HG02588 (cell line): Measurements from ENCODE around the gene SHLD1.
A peak's percentile ranks its signal among the peaks of the same experiment; 100 is the strongest.
"Not testable (repeated sequence)": the region's sequence is repeated elsewhere in the genome, so short reads cannot be mapped to it uniquely, and the experiment has no call there.

Source experiments
- ATAC-seq: cut with Tn5 transposase; IDR thresholded peaks from one replicate; pipeline ENCODE4 v1.9.1; 2021; ENCODE audit warnings: mild to moderate bottlenecking, moderate library complexity; ENCODE audit not compliant: unreplicated experiment

SHLD1 gene

GRCh38 chr20:5780846-5781217 is 30.6 kb downstream of the SHLD1 start:
- no peak for ATAC-seq

GRCh38 chr20:5781367-5781766 is 31.2 kb downstream of the SHLD1 start:
- not testable (repeated sequence) for ATAC-seq

DNA sequence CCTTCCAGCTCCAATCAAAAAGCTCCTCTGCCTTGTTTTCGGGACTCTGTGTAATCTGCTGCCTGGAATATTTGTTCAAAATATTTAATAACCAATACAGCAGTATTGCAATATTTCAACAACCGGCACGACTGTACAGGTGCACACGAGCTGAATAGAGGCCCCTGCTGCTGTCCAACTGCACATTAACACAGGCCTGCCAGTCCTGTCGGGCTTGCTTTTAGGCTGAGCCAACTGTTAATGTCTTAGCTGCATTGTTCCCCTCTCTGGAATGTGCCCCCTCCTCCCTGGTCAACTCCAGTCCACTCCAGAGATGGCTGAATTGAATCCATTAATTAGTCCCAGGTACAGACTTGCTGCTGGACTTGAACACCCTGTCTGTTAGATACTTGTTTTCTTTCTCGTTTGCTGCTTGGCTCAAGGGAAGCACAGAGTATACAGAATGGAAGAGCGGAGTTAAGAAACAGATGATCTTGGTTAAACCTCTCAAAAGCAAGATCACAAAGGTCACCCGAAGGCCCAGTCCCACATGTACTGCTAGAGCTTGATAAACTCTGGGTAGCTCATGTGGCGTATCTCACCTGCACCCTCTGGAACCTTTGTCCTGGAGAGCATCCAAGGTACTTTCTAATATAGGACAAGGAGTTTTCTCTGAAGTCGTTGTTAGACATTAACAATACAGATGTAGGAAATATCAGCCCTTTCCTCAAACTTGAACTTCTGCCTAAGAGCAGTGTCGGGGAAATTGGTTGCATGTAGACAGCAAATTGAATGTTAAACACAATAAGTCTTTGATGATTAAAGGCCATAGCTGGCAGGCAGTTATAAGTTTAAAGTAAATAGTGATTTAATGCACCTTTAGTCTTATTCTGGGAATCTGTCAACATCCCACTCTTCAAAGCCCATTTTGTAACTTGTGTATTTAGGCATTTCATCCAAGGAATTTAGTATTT is 31.9 kb downstream of the SHLD1 start:
- ATAC-seq = no peak

DNA sequence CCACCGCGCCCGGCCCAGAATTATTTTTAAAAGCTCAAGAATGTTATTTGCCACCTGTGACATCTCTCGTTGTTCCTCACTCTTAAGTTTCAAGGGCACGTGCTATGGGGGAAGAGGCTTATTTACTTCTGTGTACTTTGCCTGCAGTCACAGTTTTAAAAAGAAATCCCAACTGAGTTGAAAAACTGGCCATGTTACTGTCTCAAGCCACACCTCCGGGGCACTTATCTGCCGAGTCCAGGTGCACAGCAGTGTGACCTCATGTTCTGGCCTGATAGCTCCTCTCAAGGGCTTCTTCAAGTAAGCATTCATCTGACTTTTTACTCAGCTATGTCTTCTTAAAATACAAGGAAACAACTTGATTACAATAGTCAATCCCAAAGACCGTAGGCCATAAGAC is 34.5 kb downstream of the SHLD1 start:
- no peak for ATAC-seq

GRCh38 chr20:5785146-5785545 is 34.9 kb downstream of the SHLD1 start:
- ATAC-seq = no peak

DNA sequence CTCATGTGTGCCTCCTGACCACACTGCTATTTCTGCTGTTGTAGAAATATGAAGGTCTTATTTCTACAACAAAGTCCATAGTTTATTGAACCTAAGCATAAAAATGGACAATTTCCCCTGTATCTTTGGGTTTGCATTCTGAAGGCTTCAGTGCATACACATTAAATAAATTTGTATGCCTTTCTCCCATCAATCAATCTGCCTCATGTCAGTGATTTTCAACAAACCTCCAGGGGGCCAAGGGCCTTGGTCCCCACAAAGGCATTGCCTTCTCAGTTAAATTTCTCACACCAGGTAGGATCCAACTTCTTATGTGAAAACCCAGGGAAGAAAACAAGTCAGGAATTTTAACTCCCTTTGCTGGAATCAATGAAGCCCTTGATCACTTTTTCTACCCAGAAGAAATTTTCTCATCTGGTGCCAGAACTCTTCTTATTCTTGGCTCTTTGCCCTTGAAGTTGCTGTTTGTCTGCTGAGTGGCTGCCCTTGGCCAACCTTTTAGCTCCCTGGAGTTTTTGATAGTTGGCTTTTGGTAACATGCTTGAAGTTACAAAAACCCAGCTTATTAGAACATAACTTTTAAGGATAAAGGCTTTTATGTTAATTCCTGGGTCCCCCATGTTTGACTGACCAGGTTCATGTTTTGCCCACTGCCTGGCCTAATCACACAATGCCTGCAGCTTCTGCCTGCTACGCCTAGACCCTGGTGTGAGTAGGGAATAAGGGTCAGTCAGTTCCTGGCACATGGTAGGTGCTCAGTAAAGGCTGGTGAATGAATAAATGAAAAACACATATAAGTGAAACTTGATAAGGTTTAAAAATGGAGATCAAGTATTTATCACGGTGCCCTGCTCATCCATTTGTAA is 37.0 kb downstream of the SHLD1 start:
- no peak for ATAC-seq

- no peak for ATAC-seq
These were observed 37.6 kb downstream of the SHLD1 start for GRCh38 chr20:5787796-5788165.

GRCh38 chr20:5788385-5788895 is 38.2 kb downstream of the SHLD1 start:
- ATAC-seq = no peak

- ATAC-seq = no peak
These were observed 39.6 kb downstream of the SHLD1 start for GRCh38 chr20:5789827-5790226.

- no peak for ATAC-seq
These were observed 43.7 kb downstream of the SHLD1 start for GRCh38 chr20:5793916-5794315.

GRCh38 chr20:5796331-5797040 is 46.3 kb downstream of the SHLD1 start:
- no peak for ATAC-seq

DNA sequence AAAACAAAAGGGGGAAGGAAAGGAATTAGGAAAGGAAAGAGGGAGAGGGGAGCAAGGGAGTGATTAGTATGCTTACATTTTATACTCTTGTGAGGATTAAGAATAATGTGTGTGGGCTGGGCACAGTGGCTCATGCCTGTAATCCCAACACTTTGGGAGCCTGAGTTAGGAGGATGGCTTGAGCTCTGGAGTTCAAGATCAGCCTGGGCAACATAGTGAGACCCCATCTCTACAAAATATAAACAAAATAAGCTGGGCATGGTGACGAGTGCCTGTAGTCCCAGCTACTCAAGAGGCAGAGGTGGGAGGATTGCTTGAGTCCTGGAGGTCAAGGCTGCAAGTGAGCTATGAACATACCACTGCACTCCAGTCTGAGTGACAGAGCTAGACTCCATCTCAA is 47.0 kb downstream of the SHLD1 start:
- ATAC-seq = no peak

DNA sequence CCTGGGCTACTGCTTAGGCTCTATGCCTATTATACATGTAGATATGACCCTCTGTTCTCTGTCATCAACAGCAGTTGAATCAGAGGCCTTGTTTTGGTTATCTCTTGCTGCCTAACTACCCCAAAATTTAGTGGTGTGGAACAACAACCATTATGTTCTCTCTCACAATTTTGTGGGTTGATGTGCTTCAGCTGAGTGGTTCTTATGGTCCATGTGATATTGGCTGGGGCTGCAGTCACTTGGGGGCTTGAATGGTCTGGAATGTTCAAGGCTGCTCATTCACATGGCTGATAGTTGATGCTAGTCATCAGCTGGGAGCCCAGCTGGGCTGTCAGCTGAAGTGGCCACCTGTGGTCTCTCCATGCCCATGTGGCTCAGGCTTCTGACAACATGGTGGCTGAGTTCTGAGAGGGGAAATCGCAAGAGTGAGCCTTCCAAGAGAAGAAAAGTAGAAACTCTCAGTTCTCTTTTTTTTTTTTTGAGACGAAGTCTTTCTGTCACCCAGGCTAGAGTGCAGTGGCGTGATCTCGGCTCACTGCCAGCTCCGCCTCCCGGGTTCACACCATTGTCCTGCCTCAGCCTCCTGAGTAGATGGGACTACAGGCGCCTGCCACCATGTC is 47.8 kb downstream of the SHLD1 start:
- peak; percentile 93 for ATAC-seq

DNA sequence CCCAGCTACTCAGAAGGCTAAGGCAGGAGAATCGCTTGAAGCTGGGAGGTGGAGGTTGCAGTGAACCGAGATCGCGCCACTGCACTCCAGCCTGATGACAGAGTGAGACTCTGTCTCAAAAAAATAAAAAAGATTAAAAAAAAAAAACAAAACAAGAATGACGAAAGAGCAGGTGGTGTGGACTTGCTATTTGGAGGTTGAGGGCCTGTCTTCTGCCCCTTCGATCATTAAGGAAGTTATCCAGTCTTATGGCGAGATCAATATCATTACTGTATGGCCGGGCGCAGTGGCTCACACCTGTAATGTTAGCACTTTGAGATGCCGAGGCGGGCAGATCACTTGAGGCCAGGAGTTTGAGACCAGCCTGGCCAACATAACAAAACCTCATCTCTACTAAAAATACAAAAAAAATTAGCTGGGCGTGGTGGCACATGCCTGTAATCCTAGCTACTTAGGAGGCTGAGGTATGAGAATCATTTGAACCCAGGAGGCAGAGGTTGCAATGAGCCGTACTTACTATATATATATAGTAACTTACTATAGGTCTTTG is 53.6 kb downstream of the SHLD1 start:
- ATAC-seq = not testable (repeated sequence)

- ATAC-seq = no peak
These were observed 56.5 kb downstream of the SHLD1 start for GRCh38 chr20:5806457-5807263.

DNA sequence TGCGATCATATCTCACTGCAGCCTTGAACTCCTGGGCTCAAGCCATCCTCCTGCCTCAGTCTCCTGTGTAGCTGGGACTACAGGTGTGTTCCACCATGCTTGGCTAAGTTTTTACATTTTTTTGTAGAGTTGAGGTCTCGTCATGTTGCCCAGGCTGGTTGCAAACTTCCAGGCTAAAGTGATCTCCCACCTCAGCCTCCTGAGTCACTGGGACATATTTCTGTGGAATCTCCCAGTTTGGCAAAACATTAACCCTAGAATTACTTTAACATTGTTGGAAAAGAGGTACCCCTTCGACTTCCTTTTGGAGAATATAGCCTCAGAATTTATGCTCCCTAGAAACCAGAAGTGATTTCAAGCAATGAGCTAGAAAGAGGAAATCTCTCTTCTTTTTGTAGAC is 57.2 kb downstream of the SHLD1 start:
- no peak for ATAC-seq

- ATAC-seq = no peak
These were observed 58.7 kb downstream of the SHLD1 start for GRCh38 chr20:5808901-5809300.

DNA sequence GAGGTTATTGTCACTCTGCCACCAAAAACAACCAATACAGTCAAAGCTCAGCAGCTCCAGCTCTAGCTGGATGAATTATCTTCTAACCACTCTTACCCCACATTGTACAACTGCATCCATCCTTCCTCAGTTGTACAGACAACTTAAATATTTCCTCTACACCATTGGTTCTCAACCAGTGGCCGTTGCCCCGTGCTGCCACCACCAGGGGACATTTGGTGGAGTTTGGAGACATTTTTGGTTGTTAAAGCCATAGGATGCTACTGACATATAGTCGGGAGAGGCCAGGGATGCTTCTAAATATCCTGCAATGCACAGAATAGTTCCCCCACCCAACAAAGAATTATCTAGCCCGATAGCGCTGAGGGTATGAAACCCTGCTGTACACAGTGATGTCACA is 59.3 kb downstream of the SHLD1 start:
- no peak for ATAC-seq

GRCh38 chr20:5810800-5811422 is 60.7 kb downstream of the SHLD1 start:
- no peak for ATAC-seq
